Esophagus squamous epithelium (tissue), 4 donors: ENCODE data around the gene METRN.

Source experiments
- CTCF ChIP-seq, 6 experiments: fragments of 450-650 bp in 4 of 6; fragments of 200-600 bp in 2 of 6; sonication (generic) in 2 of 6; IDR thresholded peaks; one replicate each; pipeline ENCODE4 v1.5.1; 2016 to 2019; ENCODE audit warnings: antibody characterized with exemption in 6 of 6, mild to moderate bottlenecking in 4 of 6, moderate library complexity in 4 of 6
- POLR2A ChIP-seq, 4 donors: fragments of 450-650 bp; IDR thresholded peaks; one replicate each; pipeline ENCODE4 v1.6.1; 2017; ENCODE audit warnings: antibody characterized with exemption in 4 of 4, mild to moderate bottlenecking in 4 of 4, moderate library complexity in 3 of 4

- no peak for TF ChIP-seq CTCF (IDR thresholded peaks at IDR 0.05)
- no peak for TF ChIP-seq POLR2A (IDR thresholded peaks at IDR 0.05)
Observed at GRCh38 chr16:751152-752006, 36.5 kb downstream of the METRN start.
